Mesodermal cell (in vitro differentiated cells): ENCODE data around the gene BCAS1.
"Not testable (repeated sequence)": the region's sequence is repeated elsewhere in the genome, so short reads cannot be mapped to it uniquely, and the experiment has no call there.

Experiments used
- H3K27ac ChIP-seq: 2 replicates; pipeline ENCODE4 v1.7.0; 2013; ENCODE audit warnings: mild to moderate bottlenecking, low read depth, low read length, moderate library complexity; ENCODE audit not compliant: severe bottlenecking
- H3K36me3 ChIP-seq: 2 replicates; pipeline ENCODE4 v1.7.1; 2013; ENCODE audit warnings: mild to moderate bottlenecking, low read length, moderate library complexity; ENCODE audit not compliant: control insufficient read depth, insufficient read depth
- H3K4me1 ChIP-seq: one replicate; pipeline ENCODE4 v1.7.1; 2013; ENCODE audit warnings: mild to moderate bottlenecking, low read length; ENCODE audit not compliant: insufficient read depth, control insufficient read depth, poor library complexity, severe bottlenecking
- H3K4me3 ChIP-seq: 2 replicates; pipeline ENCODE4 v1.7.0; 2013; ENCODE audit warnings: low read length, control low read depth, mild to moderate bottlenecking; ENCODE audit not compliant: insufficient read depth, poor library complexity, severe bottlenecking; ENCODE audit errors: extremely low read depth
- H3K9me3 ChIP-seq: 2 replicates; pipeline ENCODE4 v1.7.1; 2013; ENCODE audit warnings: mild to moderate bottlenecking, low read length, moderate library complexity; ENCODE audit not compliant: control insufficient read depth
- whole genome bisulfite sequencing, 2 experiments: methylation state at CpG; one replicate each; pipeline ENCODE4 v1.1.5; 2013; ENCODE audit warnings: missing lambda C conversion rate in 2 of 2; ENCODE audit not compliant: insufficient coverage in 2 of 2; 5-methylcytosine and 5-hydroxymethylcytosine counted together

BCAS1 gene

DNA sequence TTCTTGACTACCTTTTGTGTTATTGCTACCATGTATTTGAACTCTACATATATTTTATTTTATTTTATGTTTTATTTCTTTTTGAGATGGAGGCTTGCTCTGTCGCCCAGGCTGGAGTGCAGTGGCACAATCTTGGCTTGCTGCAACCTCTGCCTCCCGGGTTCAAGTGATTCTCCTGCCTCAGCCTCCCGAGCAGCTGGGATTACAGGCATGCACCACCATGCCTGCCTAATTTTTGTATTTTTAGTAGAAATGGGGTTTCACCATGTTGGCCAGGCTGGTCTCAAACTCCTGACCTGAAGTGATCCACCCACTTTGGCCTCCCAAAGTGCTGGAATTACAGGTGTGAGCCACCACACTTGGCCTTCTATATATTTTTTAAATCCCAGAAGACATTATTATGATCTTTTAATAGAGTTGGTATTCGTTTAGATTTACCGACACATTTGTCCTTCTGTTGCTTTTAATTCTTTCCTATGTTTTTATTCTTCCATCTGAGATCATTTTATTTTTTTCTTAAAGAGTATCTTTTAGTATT, 137.7 kb downstream of the BCAS1 start:
- H3K9me3 ChIP-seq, H3K36me3 ChIP-seq, H3K27ac ChIP-seq, H3K4me3 ChIP-seq: not testable (repeated sequence)
- H3K4me1 ChIP-seq, result peaks cover 29% of the 10 kb centered on the region
- 100% methylated on average over 1 to 2 of the region's 5 CpGs for WGBS, 2 experiments

DNA sequence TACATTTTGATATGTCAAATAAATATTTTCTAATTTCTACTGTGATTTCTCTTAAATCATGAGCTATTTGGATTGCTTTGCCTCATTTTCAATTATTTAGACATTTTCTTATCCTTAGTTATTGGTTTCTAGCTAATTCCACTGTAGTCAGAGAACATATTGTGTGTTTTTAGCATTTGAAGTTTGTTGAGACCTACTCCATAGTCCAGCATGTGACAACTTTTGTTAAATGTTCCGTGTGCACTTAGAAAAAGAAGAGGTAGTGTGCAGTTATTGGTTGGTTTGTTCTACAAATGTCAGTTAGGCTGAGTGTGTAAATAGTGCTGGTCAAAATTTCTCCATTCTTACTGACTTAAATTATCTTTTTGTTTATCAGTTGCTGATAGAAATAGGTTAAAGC, 138.8 kb downstream of the BCAS1 start:
- H3K4me3 ChIP-seq, result no peak overlapping the region
- no peak overlapping the region for H3K27ac ChIP-seq
- 100% methylated on average over 1 of the region's 1 CpG; no CpG with 5 or more reads in 1 of the 2 experiments for WGBS, 2 experiments
- no peaks in the 10 kb centered on the region for H3K36me3 ChIP-seq
- H3K4me1 ChIP-seq, result peaks cover 32% of the 10 kb centered on the region
- H3K9me3 ChIP-seq, result no peaks in the 10 kb centered on the region

DNA sequence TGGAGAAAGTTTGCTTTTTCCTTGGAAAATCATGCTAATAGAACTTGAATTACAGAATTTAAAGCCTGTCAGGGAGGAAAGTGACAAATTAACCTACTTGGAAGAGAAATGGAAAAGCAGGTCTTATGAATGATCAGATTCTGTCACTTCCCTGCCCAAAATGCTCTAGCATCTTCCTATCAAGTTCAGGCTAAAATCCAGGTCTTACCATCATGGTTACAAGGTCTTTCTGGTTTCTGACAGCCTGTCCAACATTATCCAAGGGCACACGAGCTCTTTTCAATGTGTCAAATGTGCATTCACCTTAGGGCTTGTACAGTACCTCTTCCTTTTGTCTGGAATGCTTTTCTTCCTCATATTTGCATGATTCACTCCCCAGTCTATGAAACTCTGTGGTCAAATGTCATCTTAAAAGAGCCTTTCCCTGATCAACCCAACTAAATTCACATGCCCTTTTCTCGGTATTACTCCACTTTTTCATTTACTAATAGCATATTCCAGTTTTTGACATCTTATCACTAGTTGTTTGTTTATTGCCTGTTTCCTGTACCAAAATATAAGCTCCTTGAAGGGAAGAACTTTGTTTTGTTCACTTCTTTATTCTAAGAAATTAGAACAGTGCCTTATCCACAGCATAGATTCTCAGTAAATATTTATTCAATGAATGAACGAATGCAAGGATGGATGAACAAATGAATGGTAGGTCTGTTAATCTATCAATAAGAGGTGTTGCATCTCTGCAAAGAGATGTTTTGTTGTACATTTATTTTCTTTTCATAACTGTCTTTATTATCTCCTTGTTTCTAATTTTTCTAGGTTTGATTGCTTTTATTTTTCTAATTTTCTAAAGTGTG, 139.5 kb downstream of the BCAS1 start:
- H3K36me3 ChIP-seq, result no peaks in the 10 kb centered on the region
- no peak overlapping the region for H3K4me3 ChIP-seq
- H3K27ac ChIP-seq, result no peak overlapping the region
- 85 to 94% methylated on average over 2 of the region's 3 CpGs for WGBS, 2 experiments
- H3K4me1 ChIP-seq, result peaks cover 27% of the 10 kb centered on the region
- H3K9me3 ChIP-seq, result no peaks in the 10 kb centered on the region

DNA sequence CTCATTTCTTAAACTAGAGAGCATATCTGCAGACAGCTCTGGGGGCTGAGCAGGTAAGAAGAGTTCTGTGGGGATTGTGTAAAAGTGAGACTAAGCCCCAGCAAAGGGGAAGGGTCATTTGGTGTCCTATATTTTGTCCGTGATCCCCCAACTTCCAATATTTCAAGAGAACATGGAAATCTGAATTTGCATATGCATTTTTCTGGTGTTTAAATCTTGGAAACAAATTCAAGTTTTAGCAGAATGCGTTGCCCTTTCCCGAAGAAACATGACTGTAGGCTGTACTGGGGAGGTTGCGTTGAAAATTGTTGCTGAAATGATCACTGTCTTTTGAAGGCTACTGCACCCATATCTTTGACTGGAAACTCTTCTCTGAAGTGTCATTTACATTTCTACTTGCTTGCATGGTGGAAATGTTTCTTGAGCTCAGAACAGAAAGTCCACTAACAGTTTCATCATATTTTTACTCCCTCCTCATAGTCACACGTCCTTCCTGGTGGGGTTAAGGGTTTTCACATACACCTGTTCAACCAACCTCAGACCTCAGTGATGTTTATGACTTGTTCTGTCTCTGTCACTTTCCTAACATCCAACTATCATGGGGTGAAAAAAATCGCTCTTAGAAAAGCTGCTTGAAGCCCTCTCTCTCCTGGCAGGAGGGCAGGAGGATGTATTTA, 140.3 kb downstream of the BCAS1 start:
- H3K4me1 ChIP-seq, result peaks cover 20% of the 10 kb centered on the region
- WGBS, 2 experiments, result 95 to 100% methylated on average over 3 to 4 of the region's 6 CpGs
- no peaks in the 10 kb centered on the region for H3K9me3 ChIP-seq
- no peak overlapping the region for H3K4me3 ChIP-seq
- no peaks in the 10 kb centered on the region for H3K36me3 ChIP-seq
- no peak overlapping the region for H3K27ac ChIP-seq

DNA sequence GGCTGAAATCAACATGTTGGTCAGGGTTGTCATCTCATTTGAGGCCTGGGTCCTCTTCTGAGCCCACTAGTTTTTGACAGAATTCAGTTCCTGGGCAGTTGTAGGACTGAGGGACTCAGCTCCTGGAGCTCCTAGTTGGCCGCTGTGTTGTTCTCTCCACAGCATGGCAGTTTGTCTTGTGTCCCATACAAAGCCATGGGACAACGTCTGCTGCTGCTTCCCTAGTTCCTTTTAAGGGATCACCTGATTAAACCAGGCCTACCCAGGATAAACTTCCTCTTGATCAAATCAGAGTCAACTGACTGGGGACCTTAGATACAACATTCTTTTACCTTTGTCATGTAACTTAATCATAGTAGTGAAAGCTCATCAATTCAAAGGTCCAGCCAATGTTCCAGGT, 141.0 kb downstream of the BCAS1 start:
- 100% methylated on average over 1 to 2 of the region's 2 CpGs for WGBS, 2 experiments

DNA sequence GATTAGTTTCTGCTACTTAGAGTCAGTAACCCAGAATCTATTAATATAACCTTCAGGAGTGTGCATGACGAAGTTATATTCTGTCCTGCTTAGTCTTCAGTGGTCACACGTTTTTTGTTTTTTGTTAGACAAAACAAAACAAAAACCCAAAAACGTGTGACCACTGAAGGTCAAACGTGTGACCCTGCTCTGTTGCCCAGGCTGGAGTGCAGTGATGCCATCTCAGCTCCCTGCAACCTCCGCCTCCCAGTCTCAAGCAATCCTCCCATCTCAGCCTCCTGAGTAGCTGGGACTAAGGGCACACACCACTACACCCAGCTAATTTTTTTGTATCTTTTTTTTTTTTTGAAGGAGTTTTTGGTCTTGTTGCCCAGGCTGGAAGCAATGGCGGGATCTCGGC, 142.4 kb downstream of the BCAS1 start:
- H3K27ac ChIP-seq, result no peak overlapping the region
- 74 to 92% methylated on average over 5 of the region's 7 CpGs for WGBS, 2 experiments
- H3K4me1 ChIP-seq, result peaks cover 3% of the 10 kb centered on the region
- H3K9me3 ChIP-seq, result no peaks in the 10 kb centered on the region
- no peaks in the 10 kb centered on the region for H3K36me3 ChIP-seq
- no peak overlapping the region for H3K4me3 ChIP-seq

More for the DNA sequence above, 141.0 kb downstream of the BCAS1 start:
- peaks cover 13% of the 10 kb centered on the region for H3K4me1 ChIP-seq
- H3K27ac ChIP-seq, result no peak overlapping the region
- no peak overlapping the region for H3K4me3 ChIP-seq
- H3K36me3 ChIP-seq, result no peaks in the 10 kb centered on the region
- no peaks in the 10 kb centered on the region for H3K9me3 ChIP-seq

DNA sequence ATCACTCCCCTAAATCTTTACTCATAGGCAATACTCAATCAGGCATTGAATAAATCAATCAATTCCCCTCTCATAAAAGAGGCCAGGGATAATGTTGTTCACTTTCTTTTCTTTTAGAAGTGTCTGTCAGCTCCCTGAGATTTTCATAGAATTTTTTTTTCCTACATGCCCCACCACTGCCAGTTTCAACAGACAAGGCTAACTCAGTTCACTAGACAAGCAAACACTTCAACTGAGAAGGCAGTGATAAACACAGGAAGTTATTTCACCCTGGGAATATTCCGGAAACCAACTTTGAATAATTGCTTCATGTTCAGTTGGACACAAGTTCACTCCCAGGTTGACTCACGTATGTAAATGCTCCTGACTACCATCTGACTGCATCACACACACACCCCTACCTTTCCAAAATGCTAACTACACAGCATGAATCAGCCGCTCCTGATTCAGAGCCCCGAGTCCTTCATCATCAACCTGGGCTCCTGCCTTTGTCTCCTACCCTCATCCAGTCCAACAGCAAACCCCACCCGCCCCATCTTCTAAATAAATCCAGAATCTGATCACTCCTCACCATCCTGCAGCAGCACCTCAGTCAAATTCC, 143.9 kb downstream of the BCAS1 start:
- no peaks in the 10 kb centered on the region for H3K9me3 ChIP-seq

DNA sequence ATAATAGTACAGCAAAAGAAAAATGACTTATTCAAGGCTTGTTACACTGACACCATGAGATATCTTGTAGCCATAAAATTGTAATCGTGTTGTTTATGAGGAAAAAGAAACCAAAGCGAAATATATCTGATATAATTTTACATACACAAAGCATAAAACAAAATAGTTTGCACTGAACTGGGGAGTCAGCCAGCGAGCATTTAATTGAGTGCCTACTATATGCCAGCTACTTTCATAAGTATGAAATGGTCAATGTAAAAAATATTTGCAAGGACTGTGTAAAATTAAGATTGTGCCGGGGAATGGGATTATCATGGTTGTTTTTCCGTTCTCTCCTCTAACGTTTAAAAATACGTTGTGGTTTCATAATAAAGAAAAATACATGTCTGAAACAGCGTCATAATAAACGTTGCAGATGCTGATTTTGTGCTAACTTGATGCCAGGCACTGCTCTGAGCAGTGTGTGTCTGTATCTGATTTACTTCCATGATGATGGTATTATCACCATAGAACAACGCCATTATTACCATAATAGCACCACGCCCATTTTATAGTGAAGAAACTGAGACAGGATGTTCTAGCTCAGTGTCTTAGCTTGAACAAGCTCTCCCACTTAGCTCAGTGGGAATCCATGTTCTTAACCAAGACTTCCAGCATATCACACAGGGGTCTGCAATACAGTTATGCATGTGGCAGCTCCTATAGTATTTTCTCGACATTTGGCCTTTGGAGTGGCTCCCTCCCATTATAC, 144.6 kb downstream of the BCAS1 start:
- Histone ChIP-seq H3K36me3 (no peaks in the 10 kb centered on the region), H3K9me3 (no peaks in the 10 kb centered on the region), H3K27ac (no peak overlapping the region), H3K4me3 (no peak overlapping the region), H3K4me1 (peaks cover 3% of the 10 kb centered on the region)
- 99 to 100% methylated on average over 6 to 8 of the region's 12 CpGs for WGBS, 2 experiments

More for the DNA sequence above, 143.9 kb downstream of the BCAS1 start:
- WGBS, 2 experiments, result 86% methylated on average over 4 of the region's 5 CpGs
- no peak overlapping the region for H3K27ac ChIP-seq
- peaks cover 3% of the 10 kb centered on the region for H3K4me1 ChIP-seq
- H3K4me3 ChIP-seq, result no peak overlapping the region
- no peaks in the 10 kb centered on the region for H3K36me3 ChIP-seq

DNA sequence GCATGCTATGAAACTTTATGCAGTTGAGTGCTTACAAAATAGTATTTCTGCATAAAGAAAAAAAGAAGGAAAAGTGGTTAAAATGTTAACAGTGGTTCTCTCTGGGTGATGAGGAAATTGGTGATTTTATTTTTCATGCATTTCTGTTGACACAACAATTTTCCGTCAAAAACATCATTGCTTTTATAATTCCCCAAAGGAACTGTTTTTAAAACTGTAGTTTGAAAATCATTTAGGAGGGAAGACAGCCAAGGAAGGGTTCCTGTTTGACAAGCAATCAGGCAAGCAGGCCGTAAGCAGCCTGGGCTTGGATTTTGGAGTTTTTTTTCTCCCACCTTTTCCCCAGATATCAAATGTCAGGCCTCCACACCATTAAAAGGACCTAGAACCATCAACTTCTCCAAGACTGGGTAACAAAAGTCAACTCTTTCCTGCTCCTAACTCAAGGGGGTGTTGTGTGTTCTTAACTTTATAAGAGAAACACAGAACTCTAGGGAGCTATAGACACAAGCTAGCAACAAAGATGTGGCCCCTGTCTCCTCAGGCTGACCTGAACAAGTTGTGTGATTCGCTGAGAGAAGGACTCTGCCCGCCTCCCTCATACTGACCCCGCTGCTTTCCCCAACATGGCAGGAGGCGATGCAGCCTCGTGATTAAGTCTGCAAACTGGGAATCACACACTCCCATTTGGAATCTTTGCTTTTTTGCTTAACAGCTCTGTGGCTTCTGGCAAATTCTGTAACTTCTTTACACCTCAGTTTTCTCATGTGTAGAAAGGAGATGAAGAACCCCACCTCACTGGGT, 146.6 kb downstream of the BCAS1 start:
- Histone ChIP-seq H3K9me3 (no peaks in the 10 kb centered on the region), H3K27ac (no peak overlapping the region), H3K4me1 (peaks cover 3% of the 10 kb centered on the region), H3K4me3 (no peak overlapping the region), H3K36me3 (no peaks in the 10 kb centered on the region)
- 86 to 89% methylated on average over 5 to 6 of the region's 7 CpGs for WGBS, 2 experiments
